SU-DHL-6 (cell line): ENCODE measurements around the gene RILPL1.

Source experiments
- CTCF ChIP-seq: fragments of 200-600 bp; sonication (generic); IDR thresholded peaks from one replicate; pipeline ENCODE4 v1.5.1; 2017; ENCODE audit warnings: antibody characterized with exemption, mild to moderate bottlenecking, low read length, moderate library complexity; ENCODE audit not compliant: insufficient read depth, poor library complexity, severe bottlenecking
- EZH2phosphoT487 ChIP-seq: fragments of 200-600 bp; sonication (generic), shearing (Covaris generic); conservative IDR thresholded peaks from 2 replicates; pipeline ENCODE4 v1.6.1; 2018; ENCODE audit warnings: mild to moderate bottlenecking, antibody characterized with exemption, low read length, moderate library complexity, mixed read lengths

DNA sequence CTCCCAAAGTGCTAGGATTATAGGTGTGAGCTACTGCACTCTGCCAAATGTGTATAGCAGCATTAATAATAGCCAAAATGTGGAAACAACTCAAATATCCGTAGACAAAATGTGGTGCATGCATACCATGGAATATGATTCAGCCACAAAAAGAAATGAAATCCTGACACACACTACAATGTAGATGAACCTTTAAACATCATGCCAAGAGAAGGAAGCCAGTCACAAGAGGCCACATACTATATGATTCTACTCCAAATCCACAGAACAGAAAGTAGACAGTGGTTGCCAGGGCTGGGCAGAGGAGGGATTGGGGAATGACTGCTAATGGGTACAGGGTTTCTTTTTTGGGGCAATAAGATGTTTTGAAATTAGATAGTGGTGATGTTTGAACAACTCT, 43.1 kb upstream of the RILPL1 start:
- TF ChIP-seq CTCF (no peak), EZH2phosphoT487 (no peak)
